D341Med (cell line): ENCODE measurements around the gene TNFSF9.
"Not testable (repeated sequence)": the region's sequence is repeated elsewhere in the genome, so short reads cannot be mapped to it uniquely, and the experiment has no call there.

Source experiments
- DNase-seq: peaks from one replicate; pipeline ENCODE4 v3.0.0; 2012; ENCODE audit warnings: low spot score

Gene TNFSF9

DNA sequence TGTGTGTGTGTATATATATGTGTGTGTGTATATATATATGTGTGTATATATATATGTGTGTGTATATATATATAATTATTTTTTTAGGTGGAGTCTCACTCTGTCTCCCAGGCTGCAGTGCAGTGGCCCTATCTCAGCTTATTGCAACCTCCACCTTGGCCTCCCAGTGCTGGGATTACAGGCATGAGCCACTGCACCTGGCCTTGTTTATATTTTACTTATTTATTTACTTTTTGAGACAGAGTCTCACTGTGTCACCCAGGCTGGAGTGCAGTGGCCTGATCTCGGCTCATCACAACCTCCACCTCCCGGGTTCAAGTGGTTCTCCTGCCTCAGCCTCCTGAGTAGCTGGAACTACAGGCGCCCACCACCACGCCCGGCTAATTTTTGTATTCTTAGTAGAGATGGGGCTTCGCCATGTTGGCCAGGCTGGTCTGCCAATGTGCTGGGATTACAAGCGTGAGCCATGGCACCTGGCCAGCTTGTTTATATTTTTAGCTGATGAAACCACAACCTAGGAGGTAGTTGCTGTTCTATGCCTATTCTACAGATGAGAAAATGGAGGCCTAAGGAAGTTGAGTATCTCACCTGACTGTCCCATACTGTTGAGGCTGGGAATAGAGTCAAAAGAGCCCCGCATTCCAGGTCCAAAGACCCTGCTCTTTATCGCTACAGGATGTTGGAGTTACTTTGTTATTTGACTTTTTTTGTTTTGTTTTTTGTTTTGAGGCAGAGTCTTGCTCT, 22.6 kb upstream of the TNFSF9 start:
- not testable (repeated sequence) for DNase-seq

DNA sequence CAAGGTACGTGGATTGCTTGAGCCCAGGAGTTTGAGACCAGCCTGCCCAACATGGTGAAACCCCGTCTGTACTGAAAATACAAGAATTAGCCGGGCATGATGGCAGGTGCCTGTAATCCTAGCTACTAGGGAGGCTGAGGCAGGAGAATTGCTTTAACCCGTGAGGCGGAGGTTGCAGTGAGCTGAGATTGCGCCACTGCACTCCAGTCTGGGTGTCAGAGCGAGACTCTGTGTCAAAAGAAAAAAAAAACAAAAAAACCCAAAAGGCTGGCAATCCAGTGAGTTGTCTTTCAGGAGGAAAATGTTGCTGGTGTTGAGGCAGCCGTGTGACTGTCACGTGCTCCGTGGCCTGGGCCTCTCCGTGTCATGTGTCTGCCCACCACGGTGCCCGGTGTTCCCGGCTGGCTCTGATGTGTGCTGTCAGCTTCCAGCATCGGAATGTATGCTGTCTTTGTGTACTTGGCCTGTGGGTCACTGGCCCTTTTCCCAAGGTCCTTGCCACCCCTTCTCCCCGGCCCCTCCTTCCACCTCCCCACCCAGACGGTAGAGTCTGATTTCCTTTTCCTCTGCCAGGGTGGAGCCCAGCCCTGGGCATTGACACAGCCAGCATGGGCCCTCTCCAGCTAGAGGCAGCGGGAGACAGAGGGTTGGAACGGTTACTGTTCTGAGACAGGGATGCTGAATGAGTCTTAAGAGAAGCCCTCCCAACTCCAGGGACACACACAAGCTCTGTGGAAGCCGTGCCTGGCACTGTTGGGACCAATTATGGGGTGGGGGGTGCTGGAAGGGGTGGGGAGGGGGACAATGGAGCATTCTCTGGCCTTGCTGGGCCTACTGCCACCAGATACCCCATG, 21.5 kb upstream of the TNFSF9 start:
- no peak for DNase-seq

DNA sequence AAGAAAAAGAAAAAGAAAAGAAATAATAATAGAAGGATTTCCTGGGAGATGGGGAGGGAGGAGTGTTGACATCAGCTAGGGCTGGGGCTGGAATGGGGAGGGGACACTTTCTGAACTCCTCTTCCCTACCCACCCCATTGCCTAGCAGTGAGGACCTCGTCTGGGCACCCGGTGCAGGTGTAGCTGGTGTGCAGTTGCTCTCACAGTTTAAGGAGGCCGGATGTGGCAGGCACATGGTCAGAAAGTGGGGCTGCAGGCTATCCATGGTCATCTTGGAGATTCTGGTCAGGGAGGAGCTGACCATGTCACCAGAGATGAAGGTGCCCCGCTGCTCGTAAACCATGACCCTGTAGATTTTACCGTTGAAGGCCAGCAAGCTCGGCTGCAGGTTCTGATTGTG, 20.2 kb upstream of the TNFSF9 start:
- DNase-seq, result no peak

DNA sequence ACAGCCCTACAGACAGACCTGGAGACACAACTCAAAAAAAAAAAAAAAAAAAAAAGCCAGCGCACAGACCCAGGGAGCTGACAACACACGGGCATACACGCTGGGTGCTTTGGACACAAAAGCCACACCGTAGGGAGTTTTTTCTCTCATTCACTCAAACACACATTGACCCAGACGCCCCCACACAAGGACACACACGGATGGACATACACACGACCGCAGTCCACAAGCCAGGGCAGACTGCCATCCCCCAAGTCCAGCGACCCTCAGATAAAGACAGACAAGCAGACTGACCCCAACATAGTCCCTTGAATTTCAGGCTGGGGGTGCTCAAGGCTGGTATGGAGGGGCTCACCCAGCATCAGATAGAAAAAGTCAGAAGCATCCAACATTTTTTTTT, 16.7 kb upstream of the TNFSF9 start:
- DNase-seq, result no peak

DNA sequence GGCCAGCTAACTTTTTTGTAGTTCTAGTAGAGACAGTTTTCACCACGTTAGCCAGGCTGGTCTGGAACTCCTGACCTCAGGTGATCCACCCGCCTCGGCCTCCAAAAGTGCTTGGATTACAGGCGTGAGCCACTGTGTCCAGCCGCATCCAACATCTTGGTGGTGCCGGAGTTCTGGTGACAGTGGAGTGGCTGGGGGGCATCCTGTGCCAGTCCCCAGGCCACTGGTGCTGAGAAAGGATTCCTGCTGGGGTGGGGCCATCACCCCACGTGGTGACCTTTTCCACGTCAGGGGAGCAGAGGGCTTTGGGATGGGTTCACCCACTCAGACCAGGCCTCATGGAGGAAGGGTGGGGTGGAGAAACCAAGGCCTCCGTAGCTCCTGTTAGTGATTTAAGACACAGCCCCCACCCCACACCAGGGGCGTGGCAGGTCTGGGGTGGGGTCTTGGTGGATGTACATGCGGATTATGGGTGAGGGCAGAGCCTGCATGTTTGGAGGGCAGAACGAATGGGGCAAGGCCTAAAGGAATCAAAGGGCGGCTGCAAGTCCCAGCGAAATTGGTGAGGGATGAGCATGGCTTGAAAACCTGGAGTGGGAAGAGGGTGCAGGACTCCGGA, 15.8 kb upstream of the TNFSF9 start:
- no peak for DNase-seq

DNA sequence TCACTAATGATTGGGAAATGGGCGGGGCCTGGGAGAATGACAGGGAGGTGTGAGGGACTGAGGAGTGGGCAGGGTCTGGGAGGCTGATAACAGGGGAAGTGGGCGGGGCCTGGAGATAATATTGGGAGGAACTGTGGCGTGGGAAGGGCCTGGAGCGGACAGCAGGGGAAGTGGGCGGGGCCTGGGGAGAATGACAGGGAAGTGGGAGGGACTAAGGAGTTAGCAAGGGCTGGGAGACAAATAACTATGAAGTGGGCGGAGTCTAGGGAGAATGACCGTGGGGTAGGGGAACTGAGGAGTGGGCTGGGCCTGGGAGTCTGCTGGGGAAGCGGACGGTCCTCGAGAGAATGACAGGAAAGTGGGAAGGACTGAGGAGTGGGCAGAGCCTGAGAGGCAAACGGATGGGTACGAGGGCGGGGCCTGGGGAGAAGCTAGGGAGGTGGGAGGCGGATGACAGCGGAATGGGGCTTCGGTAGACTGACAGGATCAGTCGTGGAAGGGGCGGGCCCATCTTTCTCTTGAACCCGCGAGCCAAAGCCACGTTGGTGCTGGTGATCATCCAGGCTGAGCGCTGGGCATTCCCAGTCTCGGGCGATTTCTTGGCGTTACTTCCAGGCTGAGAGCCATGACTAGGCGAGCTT, 14.7 kb upstream of the TNFSF9 start:
- peak; percentile 94 for DNase-seq

DNA sequence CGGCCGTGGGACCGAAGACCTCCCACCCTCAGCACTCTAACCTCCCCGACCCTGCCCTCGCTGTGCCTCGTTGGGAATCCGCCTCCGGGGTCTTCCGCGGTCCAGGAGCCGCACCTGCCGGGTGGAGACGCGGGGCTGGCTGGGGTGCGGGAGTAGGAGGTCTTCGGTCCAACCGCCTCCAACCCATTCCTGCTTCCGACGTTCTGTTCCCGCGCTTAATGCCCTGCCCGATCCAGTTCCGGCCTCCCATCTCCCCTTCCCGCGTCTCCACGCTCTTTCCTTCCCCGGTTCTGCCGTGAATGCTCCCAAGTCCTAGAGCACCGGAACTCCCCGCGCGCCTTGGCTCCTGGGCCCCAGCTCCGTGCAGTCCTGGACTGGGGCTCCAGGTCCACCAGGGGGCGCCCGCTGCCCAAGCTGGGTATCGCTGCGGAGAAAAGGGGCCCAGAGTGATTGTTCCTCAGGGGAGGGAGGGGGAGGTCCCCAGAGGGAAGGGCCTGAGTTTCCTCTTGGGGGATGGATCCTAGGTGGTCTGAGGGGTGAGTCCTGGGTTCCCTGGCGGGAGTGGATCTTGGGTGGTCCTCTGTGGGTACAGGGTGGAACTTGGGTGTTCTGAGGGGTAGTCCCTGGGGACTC, 14.1 kb upstream of the TNFSF9 start:
- DNase-seq, result peak; percentile 92

DNA sequence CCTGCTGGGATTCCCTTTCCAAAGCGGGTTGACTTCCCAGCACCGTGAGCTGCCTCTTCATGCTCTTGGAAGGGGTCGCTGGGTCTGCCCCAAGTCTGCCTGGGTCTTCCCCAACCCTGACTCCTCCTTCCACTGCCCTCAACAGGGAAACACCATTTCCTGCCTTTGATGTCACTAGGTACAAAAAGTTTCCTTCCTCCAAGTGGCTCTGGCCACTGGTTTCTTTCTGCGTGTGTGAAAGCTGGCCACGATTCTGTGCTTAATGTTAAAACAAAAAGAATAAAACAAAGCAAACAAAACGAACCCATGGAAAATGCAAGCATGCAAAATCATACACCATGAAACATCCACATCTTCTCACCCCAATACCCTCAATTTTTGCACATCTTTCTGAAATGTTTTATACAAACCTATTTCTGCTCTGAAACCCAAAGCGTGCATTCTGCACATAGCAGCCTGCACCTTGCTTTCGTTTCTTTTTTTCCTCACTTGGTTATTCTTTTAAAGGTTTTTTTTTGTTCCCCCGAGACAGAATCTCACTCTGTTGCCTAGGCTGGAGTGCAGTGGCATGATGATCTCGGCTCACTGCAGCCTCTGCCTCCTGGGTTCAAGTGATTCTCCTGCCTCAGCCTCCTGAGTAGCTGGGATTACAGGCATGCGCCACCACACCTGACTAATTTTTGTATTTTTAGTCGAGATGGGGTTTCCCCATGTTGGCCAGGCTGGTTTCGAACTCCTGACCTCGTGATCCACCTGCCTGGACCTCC, 12.5 kb upstream of the TNFSF9 start:
- DNase-seq, result no peak

DNA sequence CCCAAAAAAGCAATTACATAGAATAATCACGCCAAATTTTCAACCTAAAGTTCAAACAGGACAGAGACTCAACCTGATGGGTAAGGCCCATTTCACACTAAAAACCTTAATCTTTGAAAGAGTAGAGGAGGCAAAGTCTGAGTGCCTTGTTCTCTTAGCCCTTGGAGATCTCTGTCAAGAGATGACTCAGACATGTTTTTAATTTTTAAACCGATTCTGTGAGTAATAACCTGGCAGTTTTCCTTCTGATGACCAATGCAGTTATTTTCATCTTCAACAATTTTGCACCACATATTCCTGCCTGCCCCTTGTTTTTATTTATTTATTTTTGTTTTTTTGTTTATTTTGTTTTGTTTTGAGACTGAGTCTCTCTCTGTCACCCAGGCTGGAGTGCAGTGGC, 11.5 kb upstream of the TNFSF9 start:
- DNase-seq, result no peak

DNA sequence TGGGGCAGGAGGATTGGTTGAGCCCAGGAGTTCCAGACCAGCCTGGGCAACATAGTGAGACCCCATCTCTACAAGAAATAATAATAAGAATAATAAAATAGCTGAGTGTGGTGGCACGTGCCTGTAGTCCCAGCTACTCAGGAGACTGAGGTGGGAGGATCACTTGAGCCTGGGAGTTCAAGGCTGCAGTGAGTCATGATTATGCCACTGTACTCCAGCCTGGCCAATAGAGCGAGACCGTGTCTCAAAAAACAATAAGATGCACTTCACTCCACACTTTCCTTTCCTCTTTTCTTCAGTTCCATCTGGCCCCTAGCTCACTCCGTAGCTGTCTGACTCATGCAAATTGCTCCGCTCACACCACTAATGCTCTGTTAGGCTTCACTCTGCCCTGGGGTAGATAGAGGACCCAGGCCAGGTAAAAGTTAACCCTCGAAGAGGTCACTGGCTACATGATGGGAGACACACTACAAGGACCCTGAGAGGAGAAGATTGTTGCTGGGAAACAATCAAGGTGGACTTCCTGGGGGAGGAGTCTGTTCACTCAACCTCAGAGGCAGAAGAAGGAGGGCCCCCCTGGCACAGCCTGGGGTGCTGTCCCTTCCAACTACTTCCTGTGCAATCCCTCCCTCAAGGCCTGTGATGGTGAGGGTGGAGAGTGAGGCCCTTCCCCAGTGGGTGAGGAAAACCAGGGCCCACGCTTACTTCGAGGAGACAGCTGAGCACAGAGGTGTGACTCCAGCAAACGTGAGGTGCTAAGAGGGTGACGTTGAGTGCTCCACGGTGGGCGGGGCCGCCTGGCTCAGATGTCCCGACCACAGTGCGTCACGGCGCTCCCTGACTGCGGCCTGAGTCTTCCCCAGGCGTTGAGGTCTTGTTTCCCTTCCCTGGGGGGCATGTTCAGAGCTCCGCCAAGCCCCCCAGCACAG, 8.8 kb upstream of the TNFSF9 start:
- DNase-seq, result no peak

DNA sequence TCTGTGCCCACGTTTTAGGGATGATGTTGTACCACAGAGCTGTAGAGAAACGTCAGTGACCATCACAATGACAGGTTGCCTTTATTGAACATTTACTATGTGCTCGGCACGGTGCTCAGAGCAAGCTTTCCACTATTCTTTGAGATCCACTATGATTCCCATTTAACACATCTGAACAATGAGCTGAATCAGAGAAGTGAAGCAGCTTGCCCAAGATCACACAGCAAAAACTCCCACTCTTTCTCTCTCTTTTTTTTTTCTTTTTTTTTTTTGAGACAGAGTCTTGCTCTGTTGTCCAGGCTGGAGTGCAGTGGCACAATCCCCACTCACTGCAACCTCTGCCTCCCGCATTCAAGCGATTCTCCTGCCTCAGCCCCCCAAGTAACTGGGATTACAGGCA, 8.1 kb upstream of the TNFSF9 start:
- DNase-seq, result no peak

DNA sequence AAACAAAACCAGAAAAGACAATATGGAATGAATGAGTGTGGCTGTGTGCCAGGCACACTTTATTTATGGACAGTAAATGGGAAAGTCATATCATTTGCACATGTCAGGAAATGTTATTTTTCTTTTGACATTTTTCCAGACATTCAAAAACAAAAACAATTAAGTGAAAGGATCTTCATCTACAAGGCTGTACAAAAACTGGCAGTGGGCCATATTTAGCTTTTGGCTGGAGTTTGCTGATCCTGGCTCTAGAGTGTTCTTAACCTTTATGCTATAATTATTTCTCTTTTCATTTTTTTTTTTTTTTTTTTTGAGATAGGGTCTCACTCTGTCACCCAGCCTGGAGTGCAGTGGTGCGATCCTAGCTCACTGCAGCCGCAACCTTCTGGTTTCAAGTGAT, 6.5 kb upstream of the TNFSF9 start:
- no peak for DNase-seq

DNA sequence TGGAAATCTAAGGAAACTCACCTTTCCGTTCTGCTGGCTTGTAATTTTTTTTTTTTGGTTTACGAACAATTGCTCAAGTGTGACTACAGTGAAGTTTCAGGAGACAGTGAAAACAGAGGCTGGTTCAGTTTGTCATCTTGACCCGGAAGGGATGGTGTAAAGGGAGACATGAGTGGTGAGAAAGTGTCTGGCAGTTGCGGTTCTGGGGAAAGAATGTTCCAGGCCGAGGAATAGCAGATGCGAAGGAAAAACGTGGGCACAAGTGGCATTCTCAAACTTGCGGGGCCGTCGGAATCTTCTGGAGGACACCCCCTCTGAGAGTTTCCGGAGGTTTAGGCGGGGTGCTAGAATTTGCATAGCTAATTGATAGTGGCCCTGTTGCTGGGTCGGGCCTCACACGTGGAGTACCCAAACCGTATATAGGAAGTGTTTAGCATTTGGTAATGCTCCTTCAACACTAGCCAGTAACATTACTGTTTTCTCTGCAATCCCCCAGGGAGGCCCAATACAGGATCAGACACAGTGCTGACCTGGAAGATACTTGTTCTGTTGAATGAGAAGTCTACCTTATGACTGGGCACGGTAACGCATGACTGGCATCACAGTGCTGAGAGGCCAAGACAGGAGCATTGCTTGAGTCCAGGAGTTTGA, 2.8 kb upstream of the TNFSF9 start:
- DNase-seq, result no peak

DNA sequence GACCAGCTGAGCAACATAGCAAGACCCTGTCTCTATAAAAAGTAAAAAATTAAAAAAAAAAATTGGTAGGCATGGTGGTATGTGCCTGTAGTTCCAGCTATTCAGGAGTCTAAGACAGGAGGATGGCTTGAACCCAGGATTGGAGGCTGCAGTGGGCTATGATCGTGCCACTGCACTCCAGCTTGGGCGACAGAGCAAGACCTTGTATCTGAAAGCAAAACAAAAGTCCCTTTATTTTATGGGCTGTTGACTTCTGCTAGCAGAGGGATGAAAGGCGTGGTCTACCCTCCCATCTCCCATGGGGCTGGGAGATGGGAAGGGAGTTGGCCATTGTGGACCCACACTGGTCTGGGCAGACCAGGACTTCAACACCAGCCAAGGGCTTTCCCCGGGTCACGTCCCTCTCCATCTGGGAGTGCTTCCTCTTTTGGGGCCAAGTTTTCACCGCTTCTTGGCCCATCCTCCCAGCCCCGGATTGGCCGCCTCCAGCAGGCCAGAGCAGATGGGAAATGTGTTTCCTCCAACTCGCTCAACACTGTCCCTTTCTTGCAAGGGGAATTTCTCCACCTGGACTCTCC, 2.2 kb upstream of the TNFSF9 start:
- DNase-seq, result no peak

DNA sequence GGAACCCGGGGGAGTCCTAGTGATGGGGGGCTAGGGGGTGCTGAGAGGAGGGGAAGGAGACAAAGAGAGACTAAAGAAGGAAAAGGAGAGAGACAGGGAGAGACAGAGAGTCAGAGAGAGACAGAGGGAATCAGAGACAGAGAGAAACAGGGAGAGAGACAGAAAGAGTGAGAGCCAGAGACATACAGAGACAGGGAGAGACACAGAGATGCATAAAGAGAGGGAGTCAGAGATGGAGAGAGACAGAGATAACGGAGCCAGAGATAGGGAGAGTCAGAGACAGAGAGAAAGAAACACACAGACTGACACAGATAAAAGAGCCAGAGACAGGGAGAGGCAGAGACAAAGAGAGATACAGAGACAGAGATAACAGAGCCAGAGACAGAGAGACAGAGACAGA, 1.5 kb upstream of the TNFSF9 start:
- no peak for DNase-seq

DNA sequence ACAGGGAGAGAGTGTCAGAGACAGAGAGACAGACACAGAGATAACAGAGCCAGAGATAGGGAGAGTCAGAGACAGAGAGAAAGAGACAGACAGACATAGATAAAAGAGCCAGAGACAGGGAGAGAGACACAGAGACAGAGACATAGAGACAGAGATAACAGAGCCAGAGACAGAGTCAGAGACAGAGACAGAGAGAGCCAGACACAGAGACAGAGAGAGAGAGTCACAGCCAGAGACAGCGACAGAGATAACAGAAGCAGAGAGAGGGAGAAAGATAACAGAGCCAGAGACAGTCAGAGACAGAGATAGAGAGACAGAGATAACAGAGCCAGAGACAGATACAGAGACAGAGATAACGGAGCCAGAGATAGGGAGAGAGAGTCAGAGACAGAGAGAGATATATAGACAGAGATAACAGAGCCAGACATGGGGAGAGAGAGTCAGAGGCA, 865 bp upstream of the TNFSF9 start:
- DNase-seq, result no peak

DNA sequence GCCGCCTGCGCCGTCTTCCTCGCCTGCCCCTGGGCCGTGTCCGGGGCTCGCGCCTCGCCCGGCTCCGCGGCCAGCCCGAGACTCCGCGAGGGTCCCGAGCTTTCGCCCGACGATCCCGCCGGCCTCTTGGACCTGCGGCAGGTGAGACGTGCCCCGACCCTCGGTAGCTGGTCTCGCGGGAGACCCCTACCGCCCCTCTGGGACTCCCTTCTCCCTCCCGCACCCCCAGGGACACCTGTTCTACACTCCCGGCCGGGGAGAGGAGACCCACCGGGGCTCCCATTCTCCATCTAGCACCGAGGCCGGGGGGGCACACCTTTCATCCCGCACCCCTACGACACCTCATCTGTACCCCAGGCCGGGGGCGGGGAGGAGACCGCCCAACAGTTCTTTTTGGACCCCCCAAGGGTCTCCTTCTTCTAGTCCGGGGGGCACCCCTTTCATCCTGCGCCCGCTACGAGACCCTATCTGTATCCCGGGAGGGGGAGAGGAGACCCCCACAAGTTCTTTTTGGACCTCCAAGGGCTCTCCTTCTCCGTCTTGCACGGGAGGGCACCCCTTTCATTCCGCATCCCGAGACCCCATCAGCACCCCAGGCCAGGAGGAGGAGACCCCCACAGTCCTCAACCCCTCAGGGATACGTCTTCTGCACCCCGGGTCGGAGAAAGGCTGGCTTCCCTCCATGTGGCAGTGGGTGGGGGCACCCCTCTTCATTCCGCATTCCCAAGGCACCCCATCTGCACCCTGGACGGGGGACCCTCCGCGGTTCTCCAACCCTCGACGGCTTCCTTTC, 533 bp downstream of the TNFSF9 start:
- DNase-seq, result no peak

DNA sequence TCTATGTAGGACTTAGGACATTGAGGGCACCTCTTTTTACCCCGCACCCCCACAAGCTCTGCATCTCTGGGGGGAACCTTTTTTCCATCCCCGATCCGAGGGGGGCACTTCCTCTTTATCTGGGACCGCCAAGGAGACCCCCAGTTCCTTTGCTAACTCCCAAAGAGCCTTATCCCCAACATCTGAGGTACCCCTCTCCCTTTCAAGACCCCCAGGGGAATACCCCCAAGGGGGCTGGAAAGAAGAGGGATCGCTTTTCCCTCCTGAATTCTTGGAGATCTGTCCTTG, 1.1 kb downstream of the TNFSF9 start:
- DNase-seq, result no peak
